Left ventricle myocardium inferior (tissue), 1 donor: ENCODE results near the gene PCMTD2. TPM values are rescaled to one million over a fixed set of nuclear protein-coding genes. Genes with fewer than 3 reads are reported as not detected.
"Not testable (repeated sequence)": the region's sequence is repeated elsewhere in the genome, so short reads cannot be mapped to it uniquely, and the experiment has no call there.

Experiments
- DNase-seq: peaks from one replicate; pipeline ENCODE4 v3.0.0-alpha.2; 2020
- H3K27ac ChIP-seq: fragments of 200-600 bp; replicated peaks from 2 replicates; pipeline ENCODE4 v1.8.0; 2021
- H3K27me3 ChIP-seq: fragments of 200-600 bp; 2 replicates; pipeline ENCODE4 v1.8.0; 2021; ENCODE audit warnings: low read depth
- H3K36me3 ChIP-seq: fragments of 200-600 bp; 2 replicates; pipeline ENCODE4 v1.8.0; 2021
- H3K4me1 ChIP-seq: fragments of 200-600 bp; 2 replicates; pipeline ENCODE4 v1.8.0; 2021
- H3K4me3 ChIP-seq: fragments of 200-600 bp; 2 replicates; pipeline ENCODE4 v1.8.0; 2021; ENCODE audit warnings: mild to moderate bottlenecking, moderate library complexity
- H3K9me3 ChIP-seq: fragments of 200-600 bp; replicated peaks from 2 replicates; pipeline ENCODE4 v1.8.0; 2021
- intact Hi-C: fragments of 100-400 bp; cut with micrococcal nuclease; formaldehyde crosslinking; loops from one replicate; pipeline ENCODE4 v1.11.0; 2022
- total RNA-seq: library from RNA; stranded (reverse); fragmentation: NEBNext Ultra II Directional; extraction: Animal tissue kit (Norgen Biotek cat#: 25700); gene quantifications from one replicate; pipeline ENCODE4 v1.2.1, GENCODE V29; 2021
- TF ChIP-seq, protein P1 (sequence below): fragments of 200-600 bp; IDR thresholded peaks from 2 replicates; pipeline ENCODE4 v1.8.0; 2021; ENCODE audit warnings: antibody characterized with exemption, mild to moderate bottlenecking, borderline replicate concordance
- donor health status: DM: no; HTN: yes; CAD: no; lungs with severe emphysema.

The PCMTD2 gene
- total RNA-seq, 1 donor from 2014 or later: 62.9 TPM

DNA sequence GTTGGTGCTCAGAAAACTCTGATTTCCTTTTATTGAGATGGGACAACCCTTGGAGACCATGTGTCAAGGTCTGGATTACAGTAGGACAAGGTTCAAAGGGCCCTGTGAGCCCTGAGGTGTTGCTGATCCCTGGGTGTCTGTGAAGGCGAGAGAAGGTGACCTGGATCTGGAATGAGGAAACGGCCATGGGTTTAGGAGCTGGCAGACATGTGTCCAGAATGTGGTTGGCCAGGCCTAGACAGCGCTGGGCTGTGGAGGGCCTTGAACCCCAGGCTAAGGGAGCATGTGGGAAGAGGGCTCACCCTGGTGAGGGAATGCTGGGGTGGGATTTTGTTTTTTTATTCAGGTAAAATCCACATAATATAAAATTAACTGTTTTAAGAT, 24.9 kb downstream of the PCMTD2 start:
- TF ChIP-seq, protein P1, sequence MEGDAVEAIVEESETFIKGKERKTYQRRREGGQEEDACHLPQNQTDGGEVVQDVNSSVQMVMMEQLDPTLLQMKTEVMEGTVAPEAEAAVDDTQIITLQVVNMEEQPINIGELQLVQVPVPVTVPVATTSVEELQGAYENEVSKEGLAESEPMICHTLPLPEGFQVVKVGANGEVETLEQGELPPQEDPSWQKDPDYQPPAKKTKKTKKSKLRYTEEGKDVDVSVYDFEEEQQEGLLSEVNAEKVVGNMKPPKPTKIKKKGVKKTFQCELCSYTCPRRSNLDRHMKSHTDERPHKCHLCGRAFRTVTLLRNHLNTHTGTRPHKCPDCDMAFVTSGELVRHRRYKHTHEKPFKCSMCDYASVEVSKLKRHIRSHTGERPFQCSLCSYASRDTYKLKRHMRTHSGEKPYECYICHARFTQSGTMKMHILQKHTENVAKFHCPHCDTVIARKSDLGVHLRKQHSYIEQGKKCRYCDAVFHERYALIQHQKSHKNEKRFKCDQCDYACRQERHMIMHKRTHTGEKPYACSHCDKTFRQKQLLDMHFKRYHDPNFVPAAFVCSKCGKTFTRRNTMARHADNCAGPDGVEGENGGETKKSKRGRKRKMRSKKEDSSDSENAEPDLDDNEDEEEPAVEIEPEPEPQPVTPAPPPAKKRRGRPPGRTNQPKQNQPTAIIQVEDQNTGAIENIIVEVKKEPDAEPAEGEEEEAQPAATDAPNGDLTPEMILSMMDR: no peak
- intact Hi-C loops: no loop called here
- no peak overlapping the region for H3K27ac ChIP-seq
- DNase-seq: no peak
- peaks cover 11% of the 10 kb centered on the region for H3K36me3 ChIP-seq
- no peaks in the 10 kb centered on the region for H3K27me3 ChIP-seq
- H3K4me3 ChIP-seq: no peak overlapping the region
- peaks cover under 1% of the 10 kb centered on the region for H3K4me1 ChIP-seq
- no peaks in the 10 kb centered on the region for H3K9me3 ChIP-seq

- peaks cover 6% of the 10 kb centered on the region for H3K9me3 ChIP-seq
- no peaks in the 10 kb centered on the region for H3K27me3 ChIP-seq
- TF ChIP-seq, protein P1: no peak
- no peak for DNase-seq
- no peaks in the 10 kb centered on the region for H3K4me1 ChIP-seq
- H3K36me3 ChIP-seq: no peaks in the 10 kb centered on the region
- no peak overlapping the region for H3K27ac ChIP-seq
- H3K4me3 ChIP-seq: no peak overlapping the region
- intact Hi-C loops: no loop called here
These were observed 28.1 kb downstream of the PCMTD2 start for GRCh38 chr20:64283646-64284045.

DNA sequence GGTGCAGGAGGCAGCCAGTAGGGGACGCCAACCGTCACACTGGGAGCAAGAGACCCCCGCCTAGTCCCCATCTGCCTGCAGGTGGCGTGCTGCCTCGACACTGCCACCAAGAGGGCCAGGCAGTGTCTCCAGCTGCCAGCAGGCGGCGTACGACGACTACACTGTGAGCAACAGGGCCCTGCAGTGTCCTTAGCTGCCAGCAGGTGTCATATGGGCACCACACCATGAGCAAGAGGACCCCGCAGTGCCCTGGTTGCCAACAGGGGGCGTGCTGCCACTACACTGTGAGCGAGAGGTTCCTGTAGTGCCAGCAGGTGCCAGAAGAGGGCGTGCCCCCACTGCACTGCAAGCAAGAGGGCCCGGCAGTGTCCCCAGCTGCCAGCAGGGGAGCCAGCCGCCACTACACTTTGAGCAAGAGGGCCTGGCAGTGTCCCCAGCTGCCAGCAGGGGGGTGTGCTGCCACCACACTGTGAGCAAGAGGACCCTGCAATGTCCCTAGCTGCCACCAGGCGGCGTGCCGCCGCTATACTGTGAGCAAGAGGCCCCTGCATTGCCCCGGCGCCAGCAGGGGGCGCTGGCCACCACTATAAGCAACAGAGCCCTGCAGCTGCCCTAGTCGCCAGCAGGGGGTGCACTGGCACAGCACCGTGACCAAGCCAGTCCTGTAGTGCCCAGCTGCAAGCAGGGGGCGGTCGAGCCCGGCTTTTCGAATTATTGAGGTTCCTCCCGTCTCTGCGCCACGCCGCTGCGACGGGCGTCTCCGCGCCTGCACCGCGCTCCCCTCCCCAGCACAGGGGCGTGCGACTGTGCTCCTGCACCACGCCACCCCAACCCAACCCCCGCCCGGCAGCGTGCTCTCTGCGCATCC, 30.3 kb downstream of the PCMTD2 start:
- intact Hi-C loops, H3K27ac ChIP-seq, H3K36me3 ChIP-seq, H3K9me3 ChIP-seq, H3K27me3 ChIP-seq, H3K4me1 ChIP-seq, H3K4me3 ChIP-seq: not testable (repeated sequence)
- peak; percentile 81 for DNase-seq
- TF ChIP-seq, protein P1: peak; percentile 80

- H3K36me3 ChIP-seq, H3K27ac ChIP-seq, H3K9me3 ChIP-seq, intact Hi-C loops, H3K4me1 ChIP-seq, DNase-seq, H3K4me3 ChIP-seq, H3K27me3 ChIP-seq: not testable (repeated sequence)
These were observed 31.1 kb downstream of the PCMTD2 start for GRCh38 chr20:64286447-64287263.

- DNase-seq, H3K36me3 ChIP-seq, H3K27ac ChIP-seq, intact Hi-C loops, H3K27me3 ChIP-seq, H3K4me1 ChIP-seq, H3K9me3 ChIP-seq, H3K4me3 ChIP-seq: not testable (repeated sequence)
These were observed 31.7 kb downstream of the PCMTD2 start for GRCh38 chr20:64287264-64287590.

DNA sequence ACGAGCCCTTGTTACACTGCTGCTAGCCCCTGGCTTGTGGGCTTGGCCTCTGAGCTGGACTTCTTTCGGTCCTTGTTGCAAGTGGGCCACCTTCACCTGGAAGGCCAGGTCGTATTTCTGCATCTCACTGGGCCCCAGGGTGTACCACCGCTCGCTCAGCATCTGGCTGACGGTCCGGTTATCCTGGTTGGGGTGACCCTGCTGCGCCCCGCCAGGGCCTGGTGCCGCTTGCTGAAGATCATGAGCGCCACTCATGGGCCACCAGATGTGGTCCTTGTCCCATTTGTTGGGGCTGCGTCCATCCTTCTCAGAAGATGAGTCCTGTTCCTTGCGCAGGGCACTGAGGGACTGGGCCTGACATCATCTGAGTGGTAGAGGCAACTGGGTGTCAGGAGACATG, 36.6 kb downstream of the PCMTD2 start:
- H3K4me1 ChIP-seq, DNase-seq, H3K36me3 ChIP-seq, H3K27ac ChIP-seq, H3K9me3 ChIP-seq, H3K4me3 ChIP-seq, intact Hi-C loops, H3K27me3 ChIP-seq: not testable (repeated sequence)

DNA sequence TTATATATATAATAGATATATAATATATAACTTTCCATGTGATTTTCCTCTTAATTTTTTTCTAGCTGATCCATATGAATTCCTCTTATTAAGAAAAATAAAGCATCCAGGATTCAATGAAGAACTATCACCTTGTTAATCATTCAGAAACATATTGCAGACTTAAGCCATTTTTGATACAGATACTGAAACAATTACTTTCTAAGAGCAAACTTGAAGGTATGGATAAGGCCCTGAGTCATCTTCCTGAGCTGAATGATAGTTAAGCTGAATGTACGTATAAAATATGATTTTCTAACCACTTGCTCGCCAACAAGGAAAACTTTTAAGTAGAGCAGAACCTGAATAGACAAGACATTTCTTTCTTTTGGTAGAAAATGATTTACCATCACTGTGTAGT, 47.5 kb downstream of the PCMTD2 start:
- H3K4me3 ChIP-seq, H3K27me3 ChIP-seq, H3K27ac ChIP-seq, H3K36me3 ChIP-seq, H3K9me3 ChIP-seq, DNase-seq, H3K4me1 ChIP-seq, intact Hi-C loops: not testable (repeated sequence)

GRCh38 chr20:64313761-64314160, 58.2 kb downstream of the PCMTD2 start:
- intact Hi-C loops, DNase-seq, H3K9me3 ChIP-seq, H3K36me3 ChIP-seq, H3K27ac ChIP-seq, H3K4me1 ChIP-seq, H3K4me3 ChIP-seq: not testable (repeated sequence)
- H3K27me3 ChIP-seq: peaks cover 34% of the 10 kb centered on the region

DNA sequence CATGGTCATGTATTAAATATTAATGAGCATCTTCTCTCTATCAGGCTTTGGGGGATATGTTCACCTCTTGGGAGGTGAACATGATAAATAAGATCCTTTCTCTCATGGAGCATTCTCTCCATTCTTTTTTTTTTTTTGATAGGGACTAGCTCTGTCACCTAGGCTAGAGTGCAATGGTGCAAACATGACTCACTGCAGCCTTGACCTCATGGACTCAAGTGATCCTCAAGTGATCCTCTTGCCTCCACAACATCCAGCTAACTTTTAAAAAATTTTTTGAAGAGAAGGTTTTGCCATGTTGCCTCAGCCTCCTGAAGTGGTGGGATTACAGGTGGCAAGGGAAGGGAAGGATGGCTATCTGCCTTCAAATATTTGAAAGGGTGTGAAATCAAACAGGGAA, 59.8 kb downstream of the PCMTD2 start:
- H3K4me3 ChIP-seq, H3K4me1 ChIP-seq, intact Hi-C loops, H3K9me3 ChIP-seq, H3K36me3 ChIP-seq, H3K27ac ChIP-seq, DNase-seq: not testable (repeated sequence)
- peaks cover 45% of the 10 kb centered on the region for H3K27me3 ChIP-seq

GRCh38 chr20:64315884-64316283, 60.3 kb downstream of the PCMTD2 start:
- H3K36me3 ChIP-seq, intact Hi-C loops, H3K4me3 ChIP-seq, DNase-seq, H3K4me1 ChIP-seq, H3K27ac ChIP-seq, H3K9me3 ChIP-seq: not testable (repeated sequence)
- peaks cover 48% of the 10 kb centered on the region for H3K27me3 ChIP-seq
